Activated T-helper 1 cell treated with anti-CD3 and anti-CD28 coated beads, Interleukin-12 subunit alpha, Interleukin-12 subunit beta, Interleukin-2, Interleukin-4 antibody, amounts not matched to agents 30 ng/mL and 10 ng/mL and 1 ng/mL, durations not matched to agents 14 hours and 24 hours and 36 hours (primary cell): ENCODE data around the gene SF1. TPM values are rescaled to one million over a fixed set of nuclear protein-coding genes. Genes with fewer than 3 reads are reported as not detected.

Source experiments
- DNase-seq: peaks from one replicate; pipeline ENCODE4 v3.0.0; 2021; ENCODE audit warnings: low spot score
- H3K27ac Mint-ChIP-seq: one replicate; pipeline ENCODE4 v1.8.0; 2021; ENCODE audit warnings: mild to moderate bottlenecking, mixed read lengths
- H3K27me3 Mint-ChIP-seq: one replicate; pipeline ENCODE4 v1.8.0; 2022; ENCODE audit warnings: mild to moderate bottlenecking, moderate library complexity, mixed read lengths; ENCODE audit not compliant: insufficient read depth
- H3K36me3 Mint-ChIP-seq: one replicate; pipeline ENCODE4 v1.8.0; 2021; ENCODE audit warnings: low read depth, mixed read lengths
- H3K4me1 Mint-ChIP-seq: one replicate; pipeline ENCODE4 v1.8.0; 2021; ENCODE audit warnings: low read depth, mixed read lengths
- H3K4me3 Mint-ChIP-seq: one replicate; pipeline ENCODE4 v1.8.0; 2021; ENCODE audit warnings: mild to moderate bottlenecking, moderate library complexity, mixed read lengths
- H3K9me3 Mint-ChIP-seq: one replicate; pipeline ENCODE4 v1.8.0; 2021; ENCODE audit warnings: mixed read lengths
- intact Hi-C: fragments of 100-400 bp; cut with micrococcal nuclease; formaldehyde crosslinking; loops from one replicate; pipeline ENCODE4 v1.15.1; 2024
- total RNA-seq: library from RNA; stranded (reverse); gene quantifications from 2 replicates; pipeline ENCODE4 v1.2.3, GENCODE V29; 2022

SF1 gene
- total RNA-seq, 1 donor from 2014 or later, result 538 TPM

- peaks cover 86% of the 10 kb centered on the region for H3K4me1 Mint-ChIP-seq
- H3K27me3 Mint-ChIP-seq, result no peaks in the 10 kb centered on the region
- H3K36me3 Mint-ChIP-seq, result peaks cover 85% of the 10 kb centered on the region
- no peak overlapping the region for H3K4me3 Mint-ChIP-seq
- H3K27ac Mint-ChIP-seq, result peak overlapping the region; percentile 21
- intact Hi-C loops, result loop anchor here (1.0 kb wide), 2 partner anchors 10 to 24 kb away; no protein-coding TSS in a partner anchor
- no peaks in the 10 kb centered on the region for H3K9me3 Mint-ChIP-seq
- peak; percentile 71 for DNase-seq
Observed at GRCh38 chr11:64767344-64768299, 10.7 kb downstream of the SF1 start.

DNA sequence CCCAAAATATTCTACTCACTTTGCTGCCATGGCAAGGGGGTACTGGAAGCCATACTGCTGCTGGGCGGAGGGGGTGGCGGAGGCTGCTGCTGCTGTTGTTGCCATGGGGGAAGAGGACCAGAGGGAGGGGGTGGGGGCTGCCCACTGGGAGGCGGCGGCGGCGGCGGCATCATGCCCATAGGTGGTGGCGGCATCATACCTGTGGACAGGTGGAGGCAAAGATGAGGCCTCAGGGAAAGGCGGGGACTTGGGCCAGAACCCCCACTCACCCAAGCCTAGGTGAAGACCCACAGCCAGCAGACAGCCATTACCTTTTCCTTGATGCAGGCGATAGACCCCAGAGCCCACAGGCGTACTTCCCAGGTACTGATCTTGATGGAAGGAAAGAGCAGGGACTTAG is 11.5 kb downstream of the SF1 start:
- Mint-ChIP-seq H3K27me3 (no peaks in the 10 kb centered on the region), H3K9me3 (no peaks in the 10 kb centered on the region), H3K4me1 (peaks cover 86% of the 10 kb centered on the region), H3K4me3 (no peak overlapping the region), H3K27ac (no peak overlapping the region), H3K36me3 (peaks cover 83% of the 10 kb centered on the region)
- DNase-seq, result no peak
- intact Hi-C loops, result loop anchor here (1.0 kb wide), 2 partner anchors 10 to 24 kb away; no protein-coding TSS in a partner anchor

- intact Hi-C loops, result no loop called here
- Mint-ChIP-seq H3K4me1 (peaks cover 86% of the 10 kb centered on the region), H3K9me3 (no peaks in the 10 kb centered on the region), H3K36me3 (peaks cover 78% of the 10 kb centered on the region), H3K27me3 (no peaks in the 10 kb centered on the region), H3K27ac (peak overlapping the region; percentile 61), H3K4me3 (no peak overlapping the region)
- no peak for DNase-seq
Observed at GRCh38 chr11:64765851-64766665, 12.3 kb downstream of the SF1 start.

GRCh38 chr11:64765291-64765850 is 13.0 kb downstream of the SF1 start:
- DNase-seq, result no peak
- H3K4me3 Mint-ChIP-seq, result peak overlapping the region; percentile 80
- intact Hi-C loops, result no loop called here
- peaks cover 86% of the 10 kb centered on the region for H3K4me1 Mint-ChIP-seq
- peak overlapping the region; percentile 88 for H3K27ac Mint-ChIP-seq
- H3K9me3 Mint-ChIP-seq, result no peaks in the 10 kb centered on the region
- no peaks in the 10 kb centered on the region for H3K27me3 Mint-ChIP-seq
- H3K36me3 Mint-ChIP-seq, result peaks cover 75% of the 10 kb centered on the region

DNA sequence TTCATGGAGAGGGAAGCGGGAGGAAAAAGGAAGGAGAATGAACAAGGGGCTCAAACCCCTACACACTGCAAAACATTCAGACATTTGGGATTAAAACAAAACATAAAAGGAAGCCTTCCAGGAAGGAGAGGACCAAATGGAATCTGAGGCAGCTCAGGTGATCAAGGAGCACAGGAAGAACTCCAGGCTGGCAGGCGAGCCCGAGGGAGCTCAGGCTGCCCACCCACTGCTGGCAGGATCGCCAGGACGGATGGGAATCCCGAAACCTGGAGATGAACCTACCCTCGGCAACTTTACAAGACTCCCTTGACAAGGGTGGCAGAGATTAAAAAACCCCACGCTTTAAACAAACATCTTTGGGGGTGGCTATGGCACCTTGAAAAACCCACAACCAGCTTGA is 13.6 kb downstream of the SF1 start:
- peaks cover 90% of the 10 kb centered on the region for H3K4me1 Mint-ChIP-seq
- no peaks in the 10 kb centered on the region for H3K27me3 Mint-ChIP-seq
- intact Hi-C loops, result loop anchor here (1.0 kb wide), 2 partner anchors 8 to 19 kb away; no protein-coding TSS in a partner anchor
- peak overlapping the region; percentile 88 for H3K27ac Mint-ChIP-seq
- peak overlapping the region; percentile 80 for H3K4me3 Mint-ChIP-seq
- H3K36me3 Mint-ChIP-seq, result peaks cover 72% of the 10 kb centered on the region
- DNase-seq, result no peak
- H3K9me3 Mint-ChIP-seq, result no peaks in the 10 kb centered on the region

DNA sequence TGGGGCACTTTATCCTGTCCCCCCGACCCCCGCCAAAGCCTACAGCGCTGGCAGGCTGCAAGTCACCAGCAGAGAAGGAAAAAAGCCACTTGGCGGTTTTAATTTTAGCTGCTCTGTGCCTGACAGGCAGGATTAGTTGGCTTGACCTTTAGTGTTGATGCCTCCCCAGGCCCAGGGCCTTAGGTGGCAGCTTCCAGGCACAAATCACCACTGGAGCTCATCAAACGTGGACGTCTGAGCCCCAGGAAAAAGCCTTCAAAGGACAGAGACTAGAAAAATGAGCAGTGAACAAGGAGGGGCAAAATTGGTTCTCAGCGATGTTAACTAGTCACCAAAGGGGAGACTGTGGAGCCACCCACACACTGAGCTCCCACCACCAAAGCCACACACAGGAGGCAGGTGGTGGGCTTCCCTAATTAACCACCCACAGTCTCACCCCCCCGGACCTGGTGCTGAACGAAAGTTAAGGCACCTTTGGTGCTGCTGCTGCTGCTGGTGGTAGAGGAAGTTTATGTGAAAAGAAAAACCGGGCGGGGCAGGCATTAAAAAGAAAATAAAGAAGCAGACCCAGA is 14.2 kb downstream of the SF1 start:
- Mint-ChIP-seq H3K27ac (peak overlapping the region; percentile 88), H3K36me3 (peaks cover 67% of the 10 kb centered on the region), H3K9me3 (no peaks in the 10 kb centered on the region), H3K27me3 (no peaks in the 10 kb centered on the region), H3K4me3 (peak overlapping the region; percentile 80), H3K4me1 (peaks cover 87% of the 10 kb centered on the region)
- peak; percentile 44 for DNase-seq
- intact Hi-C loops, result loop anchor here (1.0 kb wide), 2 partner anchors 8 to 19 kb away; no protein-coding TSS in a partner anchor

DNA sequence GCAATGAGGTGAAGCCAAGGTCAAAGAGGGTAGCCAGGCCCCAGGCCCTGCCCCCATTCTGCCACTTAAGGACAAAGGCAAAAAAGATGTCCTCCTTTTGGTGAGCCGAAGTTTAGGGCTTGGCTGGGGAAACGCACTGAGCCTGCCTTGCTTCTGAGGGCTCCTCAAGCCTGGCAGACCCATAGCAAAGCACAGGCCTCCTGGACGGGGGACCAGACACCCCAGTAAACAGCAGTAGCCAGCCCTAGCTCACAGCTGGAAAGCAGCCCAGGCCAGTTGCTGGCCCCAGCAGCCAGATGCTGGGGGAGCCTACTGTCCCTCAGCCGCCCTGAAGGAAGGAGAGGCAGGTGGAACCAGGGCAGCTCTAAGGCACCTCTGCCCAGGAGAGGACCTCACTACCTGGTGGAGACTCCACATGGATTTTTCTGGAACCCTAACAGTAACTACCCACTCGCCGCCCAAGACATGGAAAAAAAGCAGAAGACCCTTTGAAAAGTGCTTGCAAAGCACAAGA is 14.8 kb downstream of the SF1 start:
- Mint-ChIP-seq H3K4me1 (peaks cover 83% of the 10 kb centered on the region), H3K27me3 (no peaks in the 10 kb centered on the region), H3K36me3 (peaks cover 62% of the 10 kb centered on the region), H3K9me3 (no peaks in the 10 kb centered on the region), H3K27ac (peak overlapping the region; percentile 88), H3K4me3 (peak overlapping the region; percentile 80)
- intact Hi-C loops, result loop anchor here (1.0 to 2.0 kb wide), 3 partner anchors 9 to 18 kb away; no protein-coding TSS in a partner anchor
- no peak for DNase-seq

GRCh38 chr11:64762674-64763525 is 15.4 kb downstream of the SF1 start:
- intact Hi-C loops, result loop anchor here (2.0 kb wide), 1 partner anchor 14 kb away; no protein-coding TSS in a partner anchor
- peaks cover 77% of the 10 kb centered on the region for H3K4me1 Mint-ChIP-seq
- peaks cover 55% of the 10 kb centered on the region for H3K36me3 Mint-ChIP-seq
- peak overlapping the region; percentile 78 for H3K4me3 Mint-ChIP-seq
- peak overlapping the region; percentile 88 for H3K27ac Mint-ChIP-seq
- no peaks in the 10 kb centered on the region for H3K27me3 Mint-ChIP-seq
- H3K9me3 Mint-ChIP-seq, result no peaks in the 10 kb centered on the region
- DNase-seq, result no peak

- H3K4me3 Mint-ChIP-seq, result peak overlapping the region; percentile 58
- peak overlapping the region; percentile 88 for H3K27ac Mint-ChIP-seq
- peaks cover 53% of the 10 kb centered on the region for H3K36me3 Mint-ChIP-seq
- no peak for DNase-seq
- H3K27me3 Mint-ChIP-seq, result no peaks in the 10 kb centered on the region
- H3K4me1 Mint-ChIP-seq, result peaks cover 70% of the 10 kb centered on the region
- no peaks in the 10 kb centered on the region for H3K9me3 Mint-ChIP-seq
- intact Hi-C loops, result loop anchor here (2.0 kb wide), 1 partner anchor 15 kb away; no protein-coding TSS in a partner anchor
Observed at GRCh38 chr11:64762277-64762673, 16.1 kb downstream of the SF1 start.

DNA sequence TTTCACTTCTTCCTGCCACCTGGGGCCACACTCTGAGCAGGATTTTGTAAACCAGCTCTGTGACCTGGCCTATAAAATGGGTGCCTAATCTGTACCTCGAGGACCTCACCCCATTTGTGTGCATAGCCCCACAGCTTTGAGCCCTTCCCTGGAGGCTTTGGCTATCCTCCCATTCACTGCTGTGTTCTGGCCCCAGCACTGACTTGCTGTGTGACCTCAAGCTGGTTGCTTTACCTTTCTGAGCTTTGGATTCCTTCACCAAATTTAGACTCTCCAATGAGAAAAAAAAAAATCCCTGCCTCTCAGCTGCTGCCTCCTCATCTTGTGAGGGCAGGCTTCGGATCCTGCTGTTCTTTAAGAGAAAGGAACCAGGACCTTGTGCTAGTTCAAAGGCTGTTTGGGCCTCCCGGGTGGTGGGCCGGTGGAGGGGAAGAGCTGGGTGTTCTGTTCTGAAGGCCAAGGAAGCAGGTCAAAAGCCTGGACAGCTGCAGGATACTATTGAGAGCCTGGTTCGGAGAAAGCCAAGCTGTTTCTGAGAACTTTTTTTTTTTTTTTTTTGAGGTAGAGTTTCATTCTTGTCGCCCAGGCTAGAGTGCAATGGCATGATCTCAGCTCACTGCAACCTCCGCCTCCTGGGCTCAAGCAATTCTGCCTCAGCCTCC is 17.5 kb downstream of the SF1 start:
- peaks cover 48% of the 10 kb centered on the region for H3K36me3 Mint-ChIP-seq
- no peak for DNase-seq
- peak overlapping the region; percentile 31 for H3K4me3 Mint-ChIP-seq
- H3K9me3 Mint-ChIP-seq, result no peaks in the 10 kb centered on the region
- H3K27me3 Mint-ChIP-seq, result no peaks in the 10 kb centered on the region
- peak overlapping the region; percentile 77 for H3K27ac Mint-ChIP-seq
- intact Hi-C loops, result no loop called here
- H3K4me1 Mint-ChIP-seq, result peaks cover 61% of the 10 kb centered on the region
